Measurements from ENCODE around the gene HMCN1.
"Not testable (repeated sequence)": the region's sequence is repeated elsewhere in the genome, so short reads cannot be mapped to it uniquely, and the experiment has no call there.

HMCN1 gene

DNA sequence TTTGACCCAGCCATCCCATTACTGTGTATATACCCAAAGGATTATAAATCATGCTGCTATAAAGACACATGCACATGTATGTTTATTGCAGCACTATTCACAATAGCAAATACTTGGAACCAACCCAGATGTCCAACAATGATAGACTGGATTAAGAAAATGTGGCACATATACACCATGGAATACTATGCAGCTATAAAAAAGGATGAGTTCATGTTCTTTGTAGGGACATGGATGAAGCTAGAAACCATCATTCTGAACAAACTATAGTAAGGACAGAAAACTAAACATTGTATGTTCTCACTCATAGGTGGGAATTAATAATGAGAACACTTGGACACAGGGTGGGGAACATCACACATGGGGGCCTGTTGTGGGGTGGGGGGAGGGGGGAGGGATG lies 477.4 kb downstream of the HMCN1 start:
- DNase-seq = not testable (repeated sequence)

DNA sequence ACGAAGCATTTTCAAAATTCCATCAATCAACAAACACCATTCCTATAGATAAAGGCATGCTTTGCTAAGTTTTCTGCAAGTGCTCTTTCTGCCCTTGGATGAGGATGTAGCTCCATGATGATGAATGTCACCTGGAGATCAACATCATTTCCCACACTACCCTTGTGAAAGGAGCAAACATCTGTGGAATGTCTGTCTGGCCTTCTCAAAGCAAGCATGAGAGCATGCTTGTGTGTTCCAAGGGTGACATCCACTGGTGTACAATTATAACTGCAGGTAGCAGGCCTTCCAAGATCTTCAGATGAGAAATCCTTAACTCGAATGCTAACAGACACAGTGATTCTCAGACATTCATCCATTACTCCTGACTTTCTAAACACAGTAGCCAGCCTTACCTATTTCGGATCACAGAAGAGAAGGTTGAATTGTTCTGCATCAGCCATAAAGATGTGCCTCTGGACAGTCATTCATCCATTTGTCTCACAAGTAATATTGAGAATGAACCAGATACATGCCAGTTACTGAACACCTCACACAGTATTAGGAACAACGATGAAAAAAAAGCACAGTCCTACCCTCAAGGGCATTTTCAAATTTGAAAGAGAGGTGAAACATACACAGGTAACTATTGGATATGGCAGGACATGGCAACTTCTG lies 478.5 kb downstream of the HMCN1 start:
- no peak for DNase-seq

DNA sequence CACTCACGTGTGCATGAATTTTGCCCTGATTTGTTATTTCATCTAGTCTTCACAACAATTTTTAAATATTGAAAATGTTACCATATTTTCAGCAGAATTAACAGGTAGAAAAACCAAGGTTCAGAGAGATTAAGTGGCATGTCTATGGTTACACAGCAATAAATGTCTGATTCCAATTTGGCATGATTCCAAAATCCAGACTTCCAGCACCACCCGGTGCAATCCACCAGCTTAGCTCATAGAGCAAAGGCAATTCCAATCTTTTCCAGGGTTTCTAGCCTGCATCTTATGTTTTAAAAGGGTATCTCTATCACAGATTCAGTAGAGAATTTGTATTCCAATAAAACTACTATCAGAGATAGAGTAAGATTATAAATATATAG lies 479.0 kb downstream of the HMCN1 start:
- DNase-seq = no peak

DNA sequence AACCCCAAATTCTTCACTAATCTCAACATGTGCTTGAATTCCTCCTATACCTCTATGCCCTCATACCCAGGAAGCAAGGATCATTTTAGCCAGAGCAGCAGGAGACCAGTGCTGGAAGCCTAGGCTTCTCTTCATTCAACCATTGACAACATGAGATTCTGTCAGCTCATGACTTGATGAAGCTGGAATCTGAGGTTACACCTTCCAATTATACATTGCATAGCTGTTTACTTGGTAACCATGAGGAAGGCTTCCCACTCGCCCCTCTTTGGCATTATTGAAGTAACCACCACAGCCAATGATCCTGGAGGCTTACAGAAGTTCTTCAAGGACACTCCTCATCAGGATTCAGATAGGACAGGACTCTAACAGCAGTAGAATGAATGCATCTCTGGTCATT lies 480.6 kb downstream of the HMCN1 start:
- DNase-seq = no peak

DNA sequence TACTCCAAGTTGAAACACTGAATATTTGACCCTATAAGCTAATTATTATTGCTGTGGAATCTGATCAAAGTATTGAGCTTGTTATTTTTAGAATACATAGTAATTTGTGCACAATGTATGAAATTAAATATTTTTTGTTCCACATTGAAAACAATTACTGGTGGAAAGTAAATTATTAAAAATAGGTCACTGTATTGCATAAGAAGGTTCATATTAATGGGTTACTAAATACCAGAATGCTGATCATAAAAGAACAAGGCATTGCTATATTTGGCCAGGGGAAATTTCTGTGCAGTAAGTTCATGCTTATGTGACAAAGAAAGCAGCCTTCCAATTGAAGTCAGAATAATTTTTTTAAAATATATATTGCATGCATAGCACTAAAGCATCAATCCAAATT lies 481.4 kb downstream of the HMCN1 start:
- DNase-seq = no peak

DNA sequence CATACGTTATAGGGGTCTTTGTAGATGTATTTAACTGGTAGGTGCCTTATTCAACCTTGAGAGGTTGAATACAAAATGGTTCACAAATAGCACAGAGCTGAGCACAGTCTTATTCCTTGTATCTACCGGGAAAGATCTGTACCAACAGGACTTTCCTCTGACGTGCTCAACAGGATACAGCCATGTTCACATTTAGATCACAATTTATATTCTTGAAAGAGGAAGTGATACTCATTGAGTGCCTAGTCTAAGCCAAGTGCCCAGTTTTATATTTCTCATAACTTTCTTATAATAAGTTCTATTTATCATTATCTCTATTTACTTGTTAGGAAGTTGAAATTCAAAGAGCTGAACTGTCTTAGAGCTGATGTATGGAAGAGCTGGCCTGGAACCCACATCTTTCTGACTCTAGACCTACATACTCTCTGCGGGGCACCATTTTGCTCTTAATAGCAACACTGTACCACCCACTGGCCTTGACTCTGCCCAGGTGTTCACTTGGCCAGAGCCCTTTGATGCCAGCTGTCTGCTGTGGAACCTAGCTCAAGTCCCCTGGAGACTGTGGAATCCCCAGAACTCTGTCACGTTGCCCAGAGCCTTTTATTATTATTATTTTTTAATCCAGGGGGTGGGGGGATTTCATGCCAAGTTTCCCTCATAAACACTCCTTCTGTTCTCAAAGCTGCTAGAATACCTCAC lies 484.6 kb downstream of the HMCN1 start:
- DNase-seq = no peak

DNA sequence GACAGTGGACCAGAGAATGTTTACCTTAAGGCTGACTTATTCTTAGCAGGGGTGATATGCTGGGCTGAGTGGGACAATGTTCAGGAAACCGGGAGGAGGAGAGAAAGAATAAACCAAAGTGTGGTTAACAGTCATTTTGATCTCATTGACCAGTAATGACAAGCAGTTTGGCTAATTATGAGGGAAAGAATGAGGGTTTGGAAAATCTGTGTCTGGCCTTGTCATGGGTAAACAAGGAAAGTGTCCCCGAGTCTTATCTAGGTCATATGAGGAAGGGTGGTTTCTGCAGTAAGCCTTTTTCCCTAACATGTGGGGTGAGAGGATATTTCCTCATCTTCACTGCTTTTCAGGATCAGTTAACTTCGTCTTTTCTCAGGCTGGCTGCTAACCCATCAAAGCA lies 485.9 kb downstream of the HMCN1 start:
- DNase-seq = no peak

DNA sequence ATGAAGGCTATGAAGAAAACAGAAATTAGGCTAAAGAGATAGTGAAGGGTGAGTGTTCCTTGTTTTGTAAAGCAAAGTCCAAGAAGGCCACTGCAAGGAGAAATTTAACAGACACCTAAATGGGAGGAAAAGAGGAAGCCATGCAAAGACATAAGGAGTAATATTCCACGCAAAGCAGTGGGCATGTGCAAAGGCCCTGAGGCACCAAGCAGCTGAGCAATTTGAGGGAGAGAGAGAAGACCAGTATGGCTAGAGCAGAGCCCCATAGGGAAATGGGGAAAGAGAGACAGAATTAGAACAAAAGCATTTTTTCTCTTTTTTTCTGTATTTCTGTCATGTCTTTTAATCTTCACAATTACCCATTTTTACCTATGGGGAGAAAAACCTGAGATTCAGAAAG lies 486.7 kb downstream of the HMCN1 start:
- DNase-seq = no peak

DNA sequence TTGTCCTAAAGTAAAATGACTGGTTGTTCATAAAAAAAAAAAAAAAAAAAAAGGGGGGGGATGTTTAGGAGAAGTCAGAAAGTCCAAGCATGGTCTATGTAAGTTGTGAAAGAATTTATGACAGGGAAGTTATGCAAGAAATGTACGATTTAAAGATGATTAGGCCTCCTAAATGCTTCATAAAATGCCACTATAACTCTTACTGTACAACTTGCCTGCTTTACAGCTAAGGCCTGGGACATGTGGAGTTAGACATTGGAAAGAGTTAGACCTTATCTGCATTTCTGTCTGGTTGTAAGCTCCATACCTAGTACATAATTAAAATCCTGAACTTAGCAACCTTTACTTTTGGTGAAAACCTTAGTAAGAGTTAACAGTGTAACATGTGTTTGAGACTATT lies 490.9 kb downstream of the HMCN1 start:
- no peak for DNase-seq

DNA sequence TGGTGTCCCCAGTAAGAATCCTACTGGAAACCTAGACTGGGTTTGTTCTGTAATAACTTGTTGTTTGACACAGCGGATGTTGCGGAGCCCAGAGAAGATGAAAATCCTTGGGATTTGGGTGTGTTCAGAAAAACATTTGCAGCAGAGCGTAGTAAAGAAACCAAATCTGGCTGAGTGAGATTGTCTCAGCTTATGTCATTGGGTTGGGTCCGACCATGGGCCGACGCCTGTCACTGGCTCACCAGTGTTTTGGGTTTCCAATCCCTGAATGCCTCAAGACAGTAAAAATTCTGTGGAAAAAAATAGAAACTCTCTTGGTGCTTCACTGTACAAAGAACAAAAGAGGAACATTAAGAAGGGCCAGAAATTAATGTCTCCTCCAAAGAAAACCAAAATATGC lies 494.6 kb downstream of the HMCN1 start:
- DNase-seq = no peak

DNA sequence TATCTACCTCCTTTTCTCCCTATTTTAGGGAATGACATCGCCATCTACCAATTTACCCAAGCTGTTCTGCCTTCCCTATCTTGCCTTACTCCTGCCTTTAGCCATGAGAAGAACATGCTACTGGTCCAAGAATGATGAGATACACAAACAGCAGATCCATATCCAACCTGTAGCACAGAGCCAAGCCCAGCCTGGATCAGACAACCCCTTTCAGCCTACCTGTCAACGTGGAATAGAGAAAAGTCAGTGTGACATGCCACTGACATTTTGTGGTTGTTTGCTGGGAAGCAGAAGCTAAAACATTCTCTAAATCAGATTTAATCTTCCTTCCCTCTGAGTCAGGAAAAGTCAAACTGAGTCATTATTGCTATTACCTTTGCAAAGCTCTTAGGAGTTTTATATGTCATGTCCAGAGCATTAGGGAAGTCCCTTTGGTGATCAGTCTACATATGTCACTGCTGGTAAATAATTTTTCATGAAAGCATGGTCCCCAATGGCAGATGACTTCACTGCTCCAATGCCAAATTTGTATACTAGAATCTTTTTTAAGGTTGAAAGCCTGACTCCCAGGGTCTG lies 497.8 kb downstream of the HMCN1 start:
- DNase-seq = no peak

DNA sequence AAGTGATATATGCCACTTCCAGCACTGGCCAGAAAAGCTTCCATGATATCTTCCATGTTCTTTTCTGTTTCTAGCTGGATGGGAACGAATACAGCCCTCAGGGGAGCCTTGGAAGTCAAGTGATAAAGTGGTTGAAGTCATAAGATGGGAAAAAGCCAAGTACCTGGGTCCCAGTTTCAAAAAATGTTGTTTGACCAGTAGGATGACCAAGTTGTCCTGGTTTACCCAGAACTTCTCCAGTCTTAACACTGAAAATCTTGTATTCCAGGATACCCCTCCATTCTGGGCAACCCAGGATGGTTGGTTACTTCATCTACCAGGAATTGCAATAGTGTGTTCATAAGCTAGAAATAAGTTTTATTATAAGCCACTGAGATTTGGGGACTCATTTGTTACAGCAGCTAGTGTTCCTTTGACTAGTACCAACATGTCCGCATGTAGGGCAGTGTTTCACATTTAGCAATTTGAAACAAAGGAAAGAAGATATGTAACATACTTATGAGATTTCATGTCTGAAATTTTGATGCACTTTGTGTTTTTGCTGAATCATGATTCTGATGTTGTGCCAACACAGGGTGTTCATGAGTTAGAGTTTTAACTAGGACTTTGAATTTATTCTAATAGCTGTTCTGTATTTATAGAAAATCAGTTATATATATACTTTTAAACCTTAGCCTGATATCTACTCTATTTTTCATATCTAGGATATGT lies 500.9 kb downstream of the HMCN1 start:
- DNase-seq = no peak

DNA sequence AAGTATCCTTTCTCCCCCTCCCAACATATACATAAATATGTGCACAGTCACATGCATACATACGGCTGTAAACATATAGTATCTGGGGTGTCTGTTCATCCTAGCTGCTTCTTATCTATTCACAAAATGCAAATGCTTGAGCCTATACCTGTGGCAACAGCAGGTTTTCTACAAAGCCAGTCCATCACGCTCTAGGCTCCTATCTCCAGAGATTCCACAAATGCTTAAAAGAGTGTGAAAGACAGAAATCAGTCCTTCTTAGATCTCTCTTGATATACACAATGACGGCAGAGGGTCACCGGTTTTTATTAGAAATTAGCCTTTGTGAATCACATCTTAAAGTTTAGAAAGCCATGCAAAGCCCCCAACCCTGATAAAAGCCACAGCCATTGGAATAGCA lies 501.5 kb downstream of the HMCN1 start:
- no peak for DNase-seq

DNA sequence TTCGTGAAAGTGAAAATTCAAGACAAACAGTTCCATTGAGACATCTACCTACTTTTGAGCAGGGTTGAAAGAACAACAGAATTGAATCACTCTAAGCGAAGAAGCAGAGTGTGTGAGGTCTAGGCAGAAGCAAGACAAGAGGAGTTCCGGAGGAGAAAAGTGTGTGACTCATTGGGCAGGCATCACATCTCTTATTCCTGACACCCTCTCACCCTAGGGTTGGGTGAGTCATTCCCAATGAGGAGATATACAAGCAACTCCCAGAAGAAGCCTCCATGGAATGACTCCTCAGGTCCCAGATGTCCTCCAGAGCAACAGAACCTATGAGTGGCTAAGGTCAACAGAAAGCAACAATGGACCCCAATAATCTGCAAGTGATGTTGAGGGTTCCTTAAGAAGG lies 502.7 kb downstream of the HMCN1 start:
- no peak for DNase-seq

DNA sequence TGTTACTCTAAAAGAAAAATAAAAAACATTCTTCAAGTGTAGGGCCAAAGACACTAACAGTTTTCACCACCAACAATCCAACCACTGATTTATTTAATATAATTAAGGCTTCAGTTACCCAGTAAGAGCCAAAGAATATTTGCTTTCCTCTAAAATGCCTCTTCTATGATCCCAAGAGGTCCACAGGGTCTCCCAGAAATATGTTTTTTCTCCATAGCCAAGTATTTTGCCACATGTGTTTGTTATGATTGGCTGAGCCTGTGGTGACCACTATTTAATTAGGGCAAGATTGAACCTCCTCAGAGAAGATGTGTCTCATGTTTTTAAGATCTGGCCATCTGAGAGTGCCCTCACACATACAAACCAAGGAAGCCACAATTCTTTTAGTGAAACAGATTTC lies 505.0 kb downstream of the HMCN1 start:
- DNase-seq = no peak

DNA sequence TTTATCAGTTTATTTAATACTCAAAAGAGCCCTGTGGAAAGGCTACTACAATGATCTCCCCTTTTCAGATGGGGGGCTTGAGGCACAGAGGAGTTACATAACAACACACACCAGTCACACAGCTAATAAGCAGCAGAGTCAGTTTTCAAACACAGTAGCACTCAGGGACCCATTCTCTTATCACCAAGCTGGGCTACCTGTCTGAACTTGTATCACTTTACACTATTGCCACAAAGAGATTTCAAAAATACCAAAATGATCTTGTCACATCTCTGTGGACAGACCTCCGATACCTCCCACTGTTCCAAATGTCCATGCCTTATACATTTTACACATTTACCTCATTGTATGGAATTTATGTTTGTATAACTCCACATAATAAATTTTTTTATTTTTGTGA lies 506.2 kb downstream of the HMCN1 start:
- no peak for DNase-seq

Measured in activated CD8-positive, alpha-beta memory T cell treated with anti-CD3 and anti-CD28 coated beads, Interleukin-2, amount 50 U/mL, for 4 hours (primary cell).